ENCODE data around the gene NUDT3. TPM values are rescaled to one million over a fixed set of nuclear protein-coding genes. Genes with fewer than 3 reads are reported as not detected.

The NUDT3 gene
- polyA plus RNA-seq, 3 donors: 9.3 to 33.3 (median 10.9) TPM

- H3K79me2 ChIP-seq (ENCODE audit: insufficient read depth, low read length): peaks cover 30% of the 10 kb centered on the region
- DNase-seq: no peak
- H3K9ac ChIP-seq (ENCODE audit: insufficient read depth, low read length, poor library complexity, severe bottlenecking): no peak overlapping the region
- WGBS (ENCODE audit: insufficient coverage): no CpG with 5 or more reads among the region's 2 CpGs
- no peak overlapping the region for H3K4me3 Mint-ChIP-seq
- no peak overlapping the region for H3K27ac ChIP-seq (ENCODE audit: low read depth in 1 of 2, low read length in 2 of 2)
- H3K4me1 Mint-ChIP-seq: peaks cover 46% of the 10 kb centered on the region
- H3K27me3 Mint-ChIP-seq (ENCODE audit: low read depth in 3 of 3): no peaks in the 10 kb centered on the region
- intact Hi-C loops (cut with micrococcal nuclease): no loop called here
- peaks cover 62% of the 10 kb centered on the region for H4K20me1 ChIP-seq (ENCODE audit: insufficient read depth, low read length)
- H3K4me3 ChIP-seq (replicated peaks in 1 of 3; ENCODE audit: low read depth in 2 of 3, low read length in 3 of 3): no peak overlapping the region
- H3K36me3 Mint-ChIP-seq: peaks cover 40 to 52% of the 10 kb centered on the region in 2 donors
- no peak overlapping the region for H2AFZ ChIP-seq (ENCODE audit: insufficient read depth, low read depth, low read length, poor library complexity, severe bottlenecking)
- peaks cover 23 to 35% of the 10 kb centered on the region in 2 donors for H3K36me3 ChIP-seq (replicated peaks in 1 of 2; ENCODE audit: control insufficient read depth in 1 of 2, insufficient read depth in 2 of 2, low read length in 2 of 2)
- no peak overlapping the region for H3K4me2 ChIP-seq (replicated peaks; ENCODE audit: extremely low read depth, low read length, poor library complexity, severe bottlenecking)
- H3K4me1 ChIP-seq (ENCODE audit: control insufficient read depth in 1 of 2, insufficient read depth in 2 of 2, low read length in 2 of 2): peaks cover 31 to 49% of the 10 kb centered on the region in 2 donors
- H3K9me3 Mint-ChIP-seq: no peaks in the 10 kb centered on the region
- no peaks in the 10 kb centered on the region for H3K27me3 ChIP-seq (ENCODE audit: control insufficient read depth in 2 of 2, insufficient read depth in 2 of 2, low read length in 2 of 2)
- no peaks in the 10 kb centered on the region for H3K9me3 ChIP-seq (replicated peaks in 1 of 2; ENCODE audit: control insufficient read depth in 1 of 2, insufficient read depth in 1 of 2, low read length in 2 of 2)
- TF ChIP-seq, protein P1, sequence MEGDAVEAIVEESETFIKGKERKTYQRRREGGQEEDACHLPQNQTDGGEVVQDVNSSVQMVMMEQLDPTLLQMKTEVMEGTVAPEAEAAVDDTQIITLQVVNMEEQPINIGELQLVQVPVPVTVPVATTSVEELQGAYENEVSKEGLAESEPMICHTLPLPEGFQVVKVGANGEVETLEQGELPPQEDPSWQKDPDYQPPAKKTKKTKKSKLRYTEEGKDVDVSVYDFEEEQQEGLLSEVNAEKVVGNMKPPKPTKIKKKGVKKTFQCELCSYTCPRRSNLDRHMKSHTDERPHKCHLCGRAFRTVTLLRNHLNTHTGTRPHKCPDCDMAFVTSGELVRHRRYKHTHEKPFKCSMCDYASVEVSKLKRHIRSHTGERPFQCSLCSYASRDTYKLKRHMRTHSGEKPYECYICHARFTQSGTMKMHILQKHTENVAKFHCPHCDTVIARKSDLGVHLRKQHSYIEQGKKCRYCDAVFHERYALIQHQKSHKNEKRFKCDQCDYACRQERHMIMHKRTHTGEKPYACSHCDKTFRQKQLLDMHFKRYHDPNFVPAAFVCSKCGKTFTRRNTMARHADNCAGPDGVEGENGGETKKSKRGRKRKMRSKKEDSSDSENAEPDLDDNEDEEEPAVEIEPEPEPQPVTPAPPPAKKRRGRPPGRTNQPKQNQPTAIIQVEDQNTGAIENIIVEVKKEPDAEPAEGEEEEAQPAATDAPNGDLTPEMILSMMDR (IDR thresholded peaks at IDR 0.05): no peak
- H3K27ac Mint-ChIP-seq: no peak overlapping the region
Observed at GRCh38 chr6:34239893-34240292, 152.6 kb downstream of the NUDT3 start.

DNA sequence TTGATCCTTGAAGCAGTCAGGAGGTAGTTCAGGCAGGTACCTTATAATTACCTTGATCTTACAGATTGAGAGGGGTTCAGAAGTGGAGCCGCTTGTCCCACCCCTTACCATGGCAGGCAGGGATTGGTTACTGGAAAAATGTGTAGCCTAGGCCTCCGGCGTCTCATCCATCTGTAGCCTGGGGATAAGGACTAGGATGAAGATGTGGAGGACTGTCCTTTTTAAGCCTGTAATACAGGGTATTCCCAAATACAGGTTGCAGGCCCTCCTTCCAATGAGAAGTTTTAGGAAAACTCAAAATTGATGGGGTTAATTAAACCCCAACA is 153.0 kb downstream of the NUDT3 start:
- WGBS (ENCODE audit: insufficient coverage): 100% methylated on average over 1 of the region's 3 CpGs

More for the DNA sequence above, 153.0 kb downstream of the NUDT3 start:
- peaks cover 27 to 45% of the 10 kb centered on the region in 2 donors for H3K4me1 ChIP-seq (ENCODE audit: control insufficient read depth in 1 of 2, insufficient read depth in 2 of 2, low read length in 2 of 2)
- H3K27me3 Mint-ChIP-seq (ENCODE audit: low read depth in 3 of 3): no peaks in the 10 kb centered on the region
- H3K36me3 Mint-ChIP-seq: peaks cover 40 to 51% of the 10 kb centered on the region in 2 donors
- H3K9me3 Mint-ChIP-seq: no peaks in the 10 kb centered on the region
- no peak overlapping the region for H3K27ac ChIP-seq (ENCODE audit: low read depth in 1 of 2, low read length in 2 of 2)
- peaks cover 23 to 35% of the 10 kb centered on the region in 2 donors for H3K36me3 ChIP-seq (replicated peaks in 1 of 2; ENCODE audit: control insufficient read depth in 1 of 2, insufficient read depth in 2 of 2, low read length in 2 of 2)
- peaks cover 58% of the 10 kb centered on the region for H4K20me1 ChIP-seq (ENCODE audit: insufficient read depth, low read length)
- DNase-seq: no peak
- H3K4me3 Mint-ChIP-seq: no peak overlapping the region
- TF ChIP-seq, protein P1 (IDR thresholded peaks at IDR 0.05): no peak
- intact Hi-C loops (cut with micrococcal nuclease): no loop called here
- peaks cover 30% of the 10 kb centered on the region for H3K79me2 ChIP-seq (ENCODE audit: insufficient read depth, low read length)
- H3K4me1 Mint-ChIP-seq: peaks cover 43% of the 10 kb centered on the region
- H3K4me2 ChIP-seq (replicated peaks; ENCODE audit: extremely low read depth, low read length, poor library complexity, severe bottlenecking): no peak overlapping the region
- no peak overlapping the region for H3K4me3 ChIP-seq (replicated peaks in 1 of 3; ENCODE audit: low read depth in 2 of 3, low read length in 3 of 3)
- no peaks in the 10 kb centered on the region for H3K27me3 ChIP-seq (ENCODE audit: control insufficient read depth in 2 of 2, insufficient read depth in 2 of 2, low read length in 2 of 2)
- H3K9me3 ChIP-seq (replicated peaks in 1 of 2; ENCODE audit: control insufficient read depth in 1 of 2, insufficient read depth in 1 of 2, low read length in 2 of 2): no peaks in the 10 kb centered on the region
- H3K9ac ChIP-seq (ENCODE audit: insufficient read depth, low read length, poor library complexity, severe bottlenecking): no peak overlapping the region
- no peak overlapping the region for H2AFZ ChIP-seq (ENCODE audit: insufficient read depth, low read depth, low read length, poor library complexity, severe bottlenecking)
- H3K27ac Mint-ChIP-seq: no peak overlapping the region
